Stimulated activated CD4-positive, alpha-beta T cell treated with anti-CD3 and anti-CD28 coated beads, Interleukin-1b, Interleukin-23, amount 100 ng/mL, for 1 hour (primary cell): Measurements from ENCODE around the gene PRR16.

Source experiments
- DNase-seq, 2 donors: peaks; one replicate each; pipeline ENCODE4 v3.0.0-alpha.2; 2020; ENCODE audit warnings: low read depth in 2 of 2

PRR16 gene

DNA sequence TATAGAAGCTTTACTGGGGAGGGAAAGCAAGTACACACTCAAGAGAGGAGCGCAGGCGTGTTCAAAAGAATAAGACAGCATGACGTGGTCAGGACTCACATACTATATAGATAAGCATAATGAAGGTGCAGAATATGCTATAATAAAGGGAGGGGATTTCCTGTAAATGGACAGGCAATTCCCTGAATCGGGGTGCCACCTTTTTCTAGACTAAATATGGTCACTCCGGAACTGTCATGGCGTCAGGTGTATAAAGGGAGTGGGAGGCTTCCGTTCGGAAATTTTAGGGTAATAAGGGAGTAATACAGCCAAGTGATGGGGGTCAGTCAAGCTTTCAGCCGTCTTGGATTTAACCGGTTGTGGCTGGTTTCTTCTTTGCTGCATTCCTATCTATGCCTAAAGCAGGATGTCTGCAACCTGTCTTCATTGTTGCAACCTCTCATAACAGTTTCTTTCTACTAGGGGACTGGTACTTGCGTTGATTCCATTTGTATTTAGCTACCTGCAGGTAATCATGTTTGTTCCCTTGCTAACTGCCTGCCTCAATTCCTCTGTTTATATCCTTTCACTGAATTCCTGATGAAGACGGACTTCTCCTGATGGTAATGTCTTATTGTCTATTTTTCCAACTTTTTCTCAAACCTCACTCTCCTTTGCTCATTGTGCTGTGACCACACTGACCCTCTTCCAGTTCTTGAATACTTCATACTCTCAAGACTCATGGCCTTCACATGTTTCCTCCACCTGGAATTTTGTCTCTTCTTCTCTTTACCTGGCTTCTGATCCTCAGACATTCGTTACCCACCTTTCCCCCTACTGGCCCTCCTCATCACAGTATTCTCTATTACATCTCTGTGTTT is 48.9 kb downstream of the PRR16 start:
- DNase-seq = no peak

DNA sequence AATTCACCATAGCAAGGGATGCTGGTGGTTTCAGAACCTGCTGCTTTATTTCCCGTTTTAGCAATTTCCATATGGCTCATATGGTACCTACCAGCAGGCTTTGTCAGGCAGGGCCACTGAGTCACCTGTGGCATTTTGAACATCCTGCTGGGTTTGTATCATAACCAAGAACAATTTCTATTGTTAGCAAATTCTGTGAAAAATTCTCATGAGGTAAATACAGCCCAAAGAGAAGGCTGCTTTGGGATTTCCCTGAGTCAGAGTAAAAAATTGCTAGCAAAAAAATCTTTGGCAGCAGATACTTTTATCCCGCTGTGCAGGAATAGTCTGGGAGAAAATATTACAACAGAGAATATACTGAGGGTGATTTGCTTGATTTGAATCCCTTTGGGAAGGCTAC is 52.7 kb downstream of the PRR16 start:
- DNase-seq = no peak

DNA sequence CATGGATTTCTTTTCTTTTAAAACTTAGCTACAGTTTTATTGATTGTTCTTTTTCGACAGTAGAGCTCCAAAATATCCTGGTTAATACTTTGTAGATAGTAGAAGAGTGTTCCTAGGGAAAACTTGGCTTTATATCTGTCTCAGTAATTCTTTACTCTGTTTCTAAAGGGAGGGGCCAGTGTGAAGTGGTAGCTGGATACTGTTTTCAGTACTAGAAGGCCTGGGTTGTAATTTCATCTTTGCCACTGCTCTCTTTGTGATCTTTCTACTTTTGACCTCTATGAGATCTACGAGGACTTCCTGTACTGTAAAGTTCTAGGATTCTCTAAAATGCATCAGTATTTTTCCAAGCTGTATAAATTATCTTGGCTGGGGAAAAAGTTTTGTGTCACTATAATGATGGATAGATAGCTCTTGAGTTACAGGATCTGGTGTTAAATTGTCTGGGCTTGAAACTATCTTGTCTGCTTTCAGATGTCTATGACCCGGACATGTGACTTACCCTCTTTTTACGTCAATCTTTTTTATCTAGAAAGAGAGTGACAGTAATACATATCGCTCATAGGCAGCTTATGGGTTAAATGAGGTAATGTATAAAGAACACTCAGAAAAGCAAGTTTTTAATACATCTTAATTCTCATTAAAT is 53.6 kb downstream of the PRR16 start:
- no peak for DNase-seq

DNA sequence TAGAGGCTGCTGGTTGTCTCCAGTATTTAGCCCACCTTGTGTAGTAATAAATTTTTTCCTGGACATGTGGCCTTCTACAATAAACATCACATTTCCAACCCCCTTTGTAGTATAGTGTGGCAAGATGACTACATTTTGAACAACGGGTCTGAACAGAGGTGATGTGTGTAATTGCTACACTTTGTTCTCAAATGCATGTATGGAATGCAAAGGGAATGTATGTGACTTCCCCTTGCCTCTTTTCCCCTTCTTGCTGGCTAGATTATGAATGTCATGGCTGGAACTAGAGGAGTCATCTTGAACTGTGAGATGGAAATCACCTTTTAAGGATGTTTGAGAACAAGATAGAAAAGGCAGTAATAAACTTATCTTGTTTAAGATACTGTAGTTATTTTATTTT is 54.5 kb downstream of the PRR16 start:
- DNase-seq = no peak

DNA sequence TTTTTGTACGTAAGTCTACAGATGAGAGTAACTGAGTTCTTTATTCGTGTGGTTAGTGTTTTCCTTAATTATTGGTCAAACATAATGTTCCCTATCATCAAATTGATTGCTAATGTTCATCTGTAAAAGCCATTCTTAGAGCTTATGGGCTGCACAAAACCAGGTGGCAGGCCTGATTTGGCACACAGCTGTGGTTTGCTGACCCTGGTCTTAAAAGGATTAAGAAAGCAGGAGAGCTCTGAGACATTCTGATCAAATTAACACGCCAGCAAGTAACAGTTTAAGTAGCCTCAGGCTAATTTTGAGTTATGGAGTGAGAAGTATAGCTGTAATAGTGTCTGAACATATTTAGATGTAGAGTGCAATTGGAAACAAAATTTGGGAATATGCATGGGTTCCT is 63.2 kb downstream of the PRR16 start:
- no peak for DNase-seq

DNA sequence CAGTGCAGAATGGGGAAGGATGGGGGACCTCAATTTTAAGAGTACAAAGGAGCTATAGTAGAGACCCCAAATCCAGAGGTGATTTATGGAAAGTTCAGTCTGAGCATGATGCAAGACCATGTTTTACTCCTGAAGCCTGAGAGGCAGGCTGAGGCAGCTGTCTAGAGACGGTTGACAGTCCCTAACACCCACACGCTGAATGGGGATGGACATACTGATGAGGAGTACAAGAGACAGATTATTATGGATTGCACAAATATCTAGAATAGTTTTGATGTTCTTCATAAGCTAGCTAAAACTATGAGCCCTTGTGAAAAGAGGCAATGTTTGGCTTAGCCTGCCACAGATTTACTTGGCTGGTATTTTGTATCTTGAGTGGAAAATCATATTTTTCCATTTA is 64.5 kb downstream of the PRR16 start:
- no peak for DNase-seq

DNA sequence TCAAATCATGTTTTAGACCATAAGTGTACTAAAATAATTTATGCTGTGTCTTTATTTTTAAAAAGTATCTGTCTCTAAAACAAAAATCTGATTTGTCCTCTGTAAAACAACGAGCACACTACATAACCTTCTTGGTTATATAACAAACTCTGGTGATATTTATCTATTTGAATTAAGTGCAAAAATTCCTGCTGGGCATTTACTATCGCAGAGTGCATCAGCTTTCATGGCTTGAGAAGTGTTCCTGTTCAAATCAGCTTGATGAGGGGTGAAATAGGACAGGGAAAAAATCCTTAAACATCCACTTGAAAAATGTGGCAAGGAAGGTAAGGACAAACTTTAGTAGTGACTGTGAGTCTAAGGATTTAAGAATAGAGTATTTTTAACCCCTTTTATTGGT is 65.3 kb downstream of the PRR16 start:
- DNase-seq = no peak

DNA sequence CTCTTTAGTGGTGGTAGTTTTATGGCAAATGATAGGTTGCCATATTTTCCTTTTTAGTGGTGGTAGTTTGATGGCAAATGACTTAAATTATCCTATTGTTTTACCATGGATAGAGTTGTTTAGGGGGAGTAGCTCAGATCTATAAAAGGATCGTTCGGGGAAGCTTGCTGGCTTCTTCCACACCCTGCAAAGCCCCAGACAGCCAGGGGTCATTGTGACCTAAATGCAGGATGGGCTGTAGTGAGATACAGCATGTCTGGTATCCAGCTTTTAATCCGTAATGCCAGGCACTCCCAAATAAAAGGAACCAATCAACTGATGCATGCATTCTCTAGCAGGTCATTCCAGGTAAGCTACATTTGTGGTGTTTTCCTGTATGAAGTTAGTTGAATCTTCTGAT is 67.1 kb downstream of the PRR16 start:
- DNase-seq = no peak

DNA sequence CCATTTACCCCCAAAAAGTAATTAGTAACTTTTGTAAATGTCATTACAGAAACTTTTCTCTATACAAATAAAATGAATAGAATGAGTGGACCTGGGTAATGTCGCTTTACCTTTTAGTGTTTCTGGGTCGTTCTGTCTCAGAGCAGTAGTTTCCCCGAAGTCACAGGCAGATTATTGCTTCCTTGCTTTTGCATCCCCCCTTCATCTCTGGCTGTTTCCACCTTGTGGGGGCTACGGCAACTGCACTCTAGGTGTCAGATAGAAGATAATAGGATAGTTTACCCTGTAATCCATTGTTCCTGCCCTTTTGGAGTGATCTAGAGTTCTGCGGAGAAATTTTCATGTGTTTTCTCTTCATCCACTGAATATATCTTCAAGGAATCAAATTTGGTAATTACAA is 68.7 kb downstream of the PRR16 start:
- DNase-seq = no peak

DNA sequence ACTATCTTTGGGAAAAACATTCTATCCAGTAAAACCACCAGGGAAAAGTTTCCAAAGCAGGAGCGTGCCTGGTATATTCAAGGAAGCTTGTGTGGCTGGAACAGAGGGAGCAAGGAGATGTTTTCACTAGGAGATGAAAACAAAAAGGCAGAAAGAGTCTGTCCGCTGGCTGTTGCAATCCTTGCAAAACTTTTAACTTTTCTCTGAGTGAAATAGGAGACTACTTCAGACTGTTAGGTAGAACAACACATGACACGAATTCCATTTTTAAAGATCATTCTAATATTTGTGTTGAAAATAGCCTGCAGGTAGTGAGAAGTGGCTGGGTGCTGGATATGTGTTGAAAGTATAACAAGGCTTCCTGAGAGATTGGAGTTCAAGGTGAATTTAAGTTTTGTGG is 69.5 kb downstream of the PRR16 start:
- DNase-seq = no peak

DNA sequence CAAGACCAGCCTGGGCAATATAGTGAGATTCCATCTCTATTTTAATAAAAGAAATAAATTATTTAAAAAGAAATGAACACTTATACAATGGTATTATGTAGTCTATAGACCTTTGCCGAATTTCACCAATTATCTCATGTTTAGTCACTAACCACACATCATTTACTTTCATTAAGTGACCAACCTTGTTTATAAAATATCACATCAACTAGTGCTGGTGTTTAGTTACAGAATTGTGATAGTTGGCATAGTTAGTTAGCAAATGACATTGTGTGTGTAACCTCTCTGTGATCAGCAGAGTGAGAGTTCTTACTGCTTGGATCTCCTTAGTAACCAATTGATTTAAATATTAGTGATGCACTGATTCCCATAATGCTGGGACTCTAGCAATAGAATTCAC is 71.8 kb downstream of the PRR16 start:
- DNase-seq = no peak

DNA sequence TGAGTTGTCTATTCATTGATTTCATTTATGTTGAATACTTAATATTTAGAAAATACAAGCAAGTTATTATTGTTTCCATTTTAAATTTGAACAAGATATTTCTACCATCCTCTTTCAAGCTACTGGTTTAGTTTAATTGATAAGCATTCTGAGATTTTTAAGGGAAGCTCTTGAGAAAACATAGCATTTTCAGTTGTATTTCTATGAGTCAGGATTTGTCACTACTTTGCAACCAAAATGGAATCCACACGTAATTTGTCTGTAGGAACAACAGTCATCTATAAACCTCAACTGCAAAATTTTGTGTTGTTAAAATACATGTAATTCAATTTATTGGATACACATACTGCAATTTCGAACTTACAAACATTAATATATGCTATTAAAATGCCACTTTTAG is 74.0 kb downstream of the PRR16 start:
- DNase-seq = no peak

DNA sequence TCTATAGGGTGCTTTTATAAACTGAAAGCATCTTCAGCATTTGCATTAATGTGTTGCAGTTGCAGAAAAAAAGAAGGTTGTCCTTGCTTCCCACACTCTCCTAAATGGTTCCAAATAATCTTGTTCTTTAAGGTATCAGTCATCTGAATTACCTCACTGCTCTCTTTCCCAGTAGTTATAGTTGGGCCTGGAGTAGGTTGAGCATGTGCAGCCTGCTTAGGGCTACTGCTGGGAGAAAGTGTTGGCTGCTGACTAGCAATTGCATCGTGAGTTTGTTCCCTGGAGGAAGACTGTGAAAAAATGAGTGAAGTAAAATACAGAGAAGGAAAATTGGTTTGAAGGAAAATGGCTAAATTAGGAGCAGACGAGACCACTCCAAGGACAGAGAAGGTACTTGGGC is 74.5 kb downstream of the PRR16 start:
- no peak for DNase-seq

DNA sequence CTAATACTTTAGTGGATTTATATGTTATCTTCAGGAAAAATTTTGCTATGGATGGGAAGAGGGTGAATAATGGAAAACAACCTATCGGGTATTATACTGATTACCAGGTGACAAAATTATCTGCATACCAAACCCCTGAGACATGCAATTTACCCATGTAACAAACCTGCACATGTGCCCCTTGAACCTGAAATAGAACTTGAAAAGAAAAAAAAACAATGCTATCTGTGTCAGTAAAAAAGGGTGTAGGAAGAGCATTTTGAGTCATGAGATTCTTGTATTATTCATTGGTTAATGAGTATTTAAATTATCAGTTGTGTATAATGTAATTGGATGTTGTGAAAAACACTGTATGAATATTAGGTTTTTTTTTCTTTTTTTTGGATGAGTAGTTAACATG is 75.4 kb downstream of the PRR16 start:
- DNase-seq = no peak

DNA sequence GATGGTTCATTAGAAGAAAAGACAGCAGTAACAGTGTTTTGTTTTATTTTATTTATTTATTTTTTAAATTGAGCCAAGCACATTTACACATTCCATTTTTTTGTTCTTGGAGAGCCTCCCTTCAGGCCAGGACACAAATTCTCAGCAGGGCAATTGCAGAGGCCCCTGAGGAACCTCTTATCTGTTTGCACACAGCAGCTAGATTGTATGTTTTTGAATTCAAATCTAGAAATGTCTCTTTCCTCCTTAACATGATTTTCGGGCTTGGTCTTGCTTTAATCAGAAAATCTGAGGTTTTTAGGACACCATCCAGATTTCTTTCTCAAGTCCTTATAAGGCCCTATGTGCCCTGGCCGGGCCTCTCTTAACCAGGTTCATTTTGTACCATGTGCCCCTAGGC is 76.0 kb downstream of the PRR16 start:
- DNase-seq = no peak

DNA sequence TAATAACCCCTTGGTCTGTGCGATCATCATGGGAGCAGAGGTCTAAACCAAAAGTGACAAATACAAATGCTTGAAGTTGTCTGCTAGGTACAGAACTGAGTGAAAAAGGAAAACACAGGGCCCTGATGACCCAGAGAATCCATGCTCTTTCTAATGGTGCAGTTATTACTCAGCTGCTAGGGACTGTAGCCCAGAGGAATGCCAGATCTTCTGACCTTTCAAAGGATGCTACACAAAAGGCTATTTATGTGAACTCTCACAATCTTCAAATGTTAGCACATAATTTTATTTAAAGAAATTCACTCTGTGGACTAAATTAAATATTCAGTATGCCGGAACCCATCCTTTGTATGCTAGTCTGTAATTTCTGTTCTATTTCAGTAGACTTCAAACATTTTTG is 79.9 kb downstream of the PRR16 start:
- DNase-seq = no peak

DNA sequence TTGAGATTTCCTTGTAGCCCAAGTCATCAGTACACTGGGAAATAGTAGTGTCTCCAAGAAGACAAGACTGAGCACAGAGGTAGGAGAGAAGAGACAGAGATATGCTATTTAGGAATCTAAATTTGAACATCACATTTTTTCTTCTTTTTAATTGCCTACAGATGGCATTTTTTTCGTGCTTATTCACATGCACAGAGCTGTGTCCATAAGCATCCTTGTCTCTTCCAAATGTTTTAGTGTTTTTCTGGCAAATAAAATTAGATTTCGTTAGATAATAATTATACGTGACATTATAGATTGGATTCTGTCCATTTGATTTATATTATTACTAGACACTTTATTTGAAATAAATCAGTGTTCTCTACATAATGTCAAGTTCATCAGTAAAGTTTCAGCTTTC is 80.9 kb downstream of the PRR16 start:
- no peak for DNase-seq

DNA sequence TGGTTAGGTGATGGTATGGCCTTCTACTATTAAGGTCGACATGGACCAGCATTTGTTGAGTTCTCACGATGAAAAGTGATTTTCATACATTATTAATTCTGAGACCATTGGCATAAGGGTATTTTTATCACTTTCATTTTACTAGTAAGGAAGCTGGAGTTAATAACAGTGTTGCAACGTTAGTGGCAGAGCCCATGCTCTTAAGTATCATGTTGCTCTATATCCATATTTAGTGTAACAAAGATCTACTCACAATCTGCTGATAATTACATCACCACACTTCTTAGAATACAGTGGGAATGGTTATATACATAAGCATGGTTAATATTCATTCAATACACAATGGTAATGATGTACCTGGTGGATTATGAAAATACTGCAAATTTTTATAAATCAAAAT is 81.9 kb downstream of the PRR16 start:
- no peak for DNase-seq

DNA sequence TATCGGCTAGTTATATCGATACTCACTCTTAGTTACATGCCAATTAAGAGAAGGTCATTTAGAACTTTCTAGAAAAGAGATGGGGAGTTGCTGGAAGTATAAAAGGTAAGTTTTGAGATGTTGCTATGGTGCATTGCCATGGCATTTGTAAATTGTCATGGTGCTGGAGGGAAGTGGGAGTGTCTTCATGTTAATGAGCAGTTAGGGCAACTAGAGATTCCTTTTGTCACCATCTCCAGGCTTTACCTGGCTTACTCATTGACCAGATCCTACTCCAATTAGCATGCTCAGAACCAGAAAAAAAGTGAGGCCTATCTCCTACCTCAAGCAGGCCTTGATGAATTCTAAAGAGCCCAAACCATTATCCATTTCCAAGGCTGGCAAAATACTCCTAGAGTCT is 82.8 kb downstream of the PRR16 start:
- DNase-seq = no peak

DNA sequence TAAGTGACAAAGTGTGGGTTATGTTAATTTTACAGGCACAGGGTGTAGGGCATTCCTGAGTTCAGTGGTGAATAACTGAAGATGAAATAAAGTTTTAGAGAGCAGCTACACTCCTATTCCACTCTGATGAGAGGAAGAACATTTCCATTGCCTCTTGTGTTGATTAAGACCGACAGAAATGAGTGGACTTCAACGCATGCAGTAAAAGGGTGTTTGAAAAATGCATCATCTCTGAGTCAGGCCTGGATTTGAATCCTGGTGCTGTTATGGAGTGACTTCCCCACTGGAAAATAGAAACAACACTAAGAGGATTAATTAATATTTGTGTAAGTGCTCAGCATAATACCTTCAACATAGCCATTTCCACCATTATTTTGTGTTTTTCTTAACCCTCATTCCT is 86.3 kb downstream of the PRR16 start:
- no peak for DNase-seq

DNA sequence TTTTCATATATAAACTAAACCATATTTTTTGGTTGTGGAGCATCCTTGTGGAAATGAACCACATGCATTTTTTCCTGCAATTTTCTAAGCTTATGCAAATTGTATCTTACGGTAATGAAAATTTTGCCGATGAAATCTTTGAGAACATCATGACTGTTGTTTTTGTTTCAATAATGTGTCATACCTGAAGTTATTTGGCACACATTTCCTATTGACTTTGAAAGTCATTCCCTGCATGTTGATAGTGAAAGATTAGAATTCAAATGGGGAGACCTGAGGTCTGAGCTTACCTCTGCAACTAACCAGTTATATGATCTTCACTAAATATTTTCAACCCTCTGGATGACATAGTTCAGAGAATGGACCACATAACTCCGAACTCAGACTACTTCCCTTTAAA is 88.5 kb downstream of the PRR16 start:
- DNase-seq = no peak

DNA sequence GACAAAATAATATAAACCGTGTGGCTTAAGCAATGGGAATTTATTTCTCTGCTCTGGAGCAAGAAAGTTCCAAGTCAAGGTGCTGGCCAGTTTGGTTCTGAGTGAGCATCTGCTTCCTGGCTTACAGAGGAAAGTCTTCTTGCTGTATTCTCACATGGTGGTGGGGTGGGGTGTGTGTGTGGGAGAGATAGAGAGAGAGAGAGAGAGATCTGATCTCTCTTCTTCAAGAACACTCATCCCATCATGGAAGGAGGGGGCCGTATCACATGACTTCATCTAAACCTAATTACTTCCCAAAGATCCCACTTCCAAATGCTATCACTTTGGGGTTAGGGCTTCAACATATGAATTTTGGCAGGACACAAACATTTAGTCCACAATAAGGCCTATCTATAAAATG is 91.2 kb downstream of the PRR16 start:
- DNase-seq = no peak

DNA sequence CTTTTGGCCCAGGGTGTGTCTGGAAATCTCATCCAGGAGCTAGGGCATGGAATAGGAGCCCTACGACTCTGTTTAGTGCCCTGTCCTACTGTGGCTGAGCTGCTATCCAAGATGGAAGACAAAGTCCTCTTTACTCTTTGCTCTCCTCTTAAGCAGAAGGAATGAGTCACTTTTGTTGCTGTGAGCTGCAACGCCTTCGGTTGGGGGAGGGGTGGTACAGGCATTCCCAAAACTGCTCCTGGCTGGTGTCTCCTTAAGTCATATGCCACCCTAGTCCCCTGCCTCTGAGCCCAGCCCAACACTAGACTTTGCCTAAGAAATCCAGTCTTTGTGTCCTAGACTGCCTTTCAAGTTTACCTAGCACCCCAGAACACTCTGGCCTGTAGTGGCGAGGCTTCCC is 99.9 kb downstream of the PRR16 start:
- no peak for DNase-seq

DNA sequence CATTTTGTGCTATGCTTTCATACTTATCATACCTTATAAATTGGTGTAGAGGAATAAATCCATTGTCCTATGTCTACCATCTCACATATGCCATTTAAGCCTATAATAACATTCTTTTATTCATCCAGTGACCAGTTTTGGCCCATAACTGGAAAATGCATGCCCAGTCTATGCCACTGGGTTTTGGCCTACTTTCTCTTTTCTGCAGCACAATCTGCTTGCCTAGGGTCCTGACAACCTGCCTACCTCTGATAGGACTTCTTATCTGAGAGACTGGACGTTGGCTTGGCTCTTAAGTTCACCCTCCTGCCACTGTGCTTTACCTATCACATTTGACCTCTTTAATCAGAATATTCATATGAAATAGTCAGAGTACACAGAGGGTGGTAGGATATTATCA is 103.0 kb downstream of the PRR16 start:
- no peak for DNase-seq
